A204.1 (cell line): ENCODE measurements around the gene CTSA.

Experiments used
- FAIRE-seq: peaks from 2 replicates; lab custom pipeline; 2012; peaks lifted over from hg19 to GRCh38; lab: Jason Lieb, UNC

CTSA gene

DNA sequence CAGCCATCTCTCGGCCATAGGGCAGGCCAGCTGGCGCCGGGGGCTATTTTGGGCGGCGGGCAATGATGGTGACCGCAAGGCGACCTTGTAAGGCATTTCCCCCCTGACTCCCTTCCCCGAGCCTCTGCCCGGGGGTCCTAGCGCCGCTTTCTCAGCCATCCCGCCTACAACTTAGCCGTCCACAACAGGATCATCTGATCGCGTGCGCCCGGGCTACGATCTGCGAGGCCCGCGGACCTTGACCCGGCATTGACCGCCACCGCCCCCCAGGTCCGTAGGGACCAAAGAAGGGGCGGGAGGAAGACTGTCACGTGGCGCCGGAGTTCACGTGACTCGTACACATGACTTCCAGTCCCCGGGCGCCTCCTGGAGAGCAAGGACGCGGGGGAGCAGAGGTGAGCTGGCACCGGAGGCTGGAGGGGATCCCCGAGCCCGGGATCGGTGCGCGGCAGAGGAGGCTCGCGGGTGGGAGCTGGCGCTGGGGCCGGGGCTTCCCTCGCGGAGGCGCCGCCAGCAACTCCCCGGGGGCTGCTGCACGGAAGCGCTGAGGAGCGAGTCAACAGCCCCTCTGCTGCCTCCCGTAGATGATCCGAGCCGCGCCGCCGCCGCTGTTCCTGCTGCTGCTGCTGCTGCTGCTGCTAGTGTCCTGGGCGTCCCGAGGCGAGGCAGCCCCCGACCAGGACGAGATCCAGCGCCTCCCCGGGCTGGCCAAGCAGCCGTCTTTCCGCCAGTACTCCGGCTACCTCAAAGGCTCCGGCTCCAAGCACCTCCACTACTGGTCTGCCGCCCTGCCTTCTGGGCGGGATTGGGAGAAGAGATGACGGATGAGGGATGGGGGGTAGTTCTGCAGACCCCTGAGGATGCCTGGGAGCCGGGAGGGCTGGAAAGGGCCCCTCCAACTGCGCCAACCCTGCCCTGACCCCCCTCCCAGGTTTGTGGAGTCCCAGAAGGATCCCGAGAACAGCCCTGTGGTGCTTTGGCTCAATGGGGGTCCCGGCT lies at the start of gene CTSA, which contains the start of gene NEURL2:
TSS of gene CTSA (plus strand) at position 351 of the 999 bp plus-strand sequence. CDS start at position 585, 234 bp downstream.
TSS of gene NEURL2 (minus strand) at position 224 of the 999 bp plus-strand sequence. CDS start at position 7, 217 bp downstream.
- no peak for FAIRE-seq

- FAIRE-seq: no peak
Observed at GRCh38 chr20:45841407-45842129, 49.6 kb upstream of the CTSA start.

DNA sequence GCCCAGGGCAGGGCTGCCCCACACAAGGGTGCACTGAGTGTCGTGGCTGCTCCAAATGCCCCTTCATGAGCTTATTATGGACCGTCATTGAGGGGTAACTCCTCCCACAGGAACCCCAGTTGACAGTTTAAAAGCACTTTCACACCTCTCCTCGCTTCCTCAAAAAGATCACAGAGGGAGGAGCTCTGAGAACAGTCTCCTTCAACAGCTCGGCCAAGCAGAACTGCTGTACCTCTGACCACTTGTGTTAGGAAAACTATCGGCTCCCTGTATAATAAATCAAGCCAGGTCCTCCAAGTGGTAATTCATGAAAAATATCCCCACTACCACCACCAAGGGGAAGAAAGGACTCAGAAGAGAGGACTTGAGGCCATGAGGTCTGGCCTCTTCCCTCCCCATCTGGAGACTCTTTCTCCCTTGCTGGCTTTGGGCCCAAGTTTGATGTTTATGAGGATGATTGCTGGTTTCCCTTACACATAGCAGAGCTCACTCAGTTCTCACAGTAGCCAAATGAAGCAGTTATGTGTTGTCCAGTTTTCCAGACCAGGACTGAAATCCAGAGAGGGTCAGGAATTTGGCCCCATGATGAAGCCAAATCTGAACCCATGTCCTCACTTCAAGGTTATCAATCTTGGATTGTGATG lies 48.8 kb upstream of the CTSA start:
- FAIRE-seq: no peak

DNA sequence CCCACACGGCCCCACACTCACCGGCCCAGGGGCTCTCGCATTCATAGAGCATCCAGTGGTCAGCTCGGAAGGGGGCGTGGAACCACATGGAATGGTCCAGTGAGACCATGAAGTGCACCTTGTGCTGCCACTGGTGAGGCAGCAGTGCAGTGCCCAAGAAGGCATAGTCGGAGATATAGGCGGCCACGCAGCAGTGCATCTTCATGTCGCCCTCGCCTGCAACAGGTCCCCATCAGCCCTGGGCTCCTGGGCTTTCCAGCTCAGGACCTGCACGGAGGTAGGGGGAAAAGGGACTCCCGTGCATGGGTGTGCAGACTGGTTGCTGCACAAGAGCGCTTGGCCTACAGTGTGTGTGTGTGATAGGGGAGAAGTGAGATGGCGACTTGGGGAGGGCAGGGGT lies 47.6 kb upstream of the CTSA start:
- FAIRE-seq: no peak

DNA sequence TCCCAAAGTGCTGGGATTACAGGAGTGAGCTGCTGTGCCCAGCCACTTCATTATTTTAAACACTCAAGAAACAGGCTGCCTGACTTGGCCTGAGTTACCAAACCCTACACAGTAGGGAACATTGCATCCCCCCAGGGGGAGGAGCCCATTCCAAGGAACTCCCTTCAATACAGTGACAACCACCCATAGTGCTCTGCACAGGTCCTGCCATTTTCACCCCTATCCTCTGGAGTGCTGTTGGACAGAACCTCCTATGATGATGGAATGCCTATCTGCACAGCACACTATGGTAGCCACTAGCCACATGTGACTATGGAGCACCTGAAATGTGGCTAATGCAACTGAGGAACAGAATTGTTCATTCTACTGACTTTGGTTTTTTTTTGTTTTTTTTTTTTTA lies 45.7 kb upstream of the CTSA start:
- no peak for FAIRE-seq

DNA sequence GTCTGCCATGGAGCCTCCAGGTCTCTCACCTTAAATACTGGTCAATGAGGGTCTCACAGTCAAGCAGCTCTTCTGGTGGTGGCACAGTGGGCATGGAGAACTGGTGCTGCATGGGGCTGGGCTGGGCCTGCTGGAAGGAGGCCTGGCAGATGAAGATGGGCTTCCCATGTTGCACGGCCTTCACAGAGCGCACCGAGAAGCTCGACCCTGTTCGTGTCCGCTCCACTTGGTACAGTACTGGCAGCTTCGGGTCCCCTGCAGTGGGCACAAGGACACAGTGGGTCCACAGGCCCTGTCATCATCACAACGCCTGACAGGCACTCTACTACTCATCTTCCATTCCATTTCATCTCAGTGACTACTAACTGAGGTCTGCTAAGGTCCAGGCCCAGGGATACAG lies 42.7 kb upstream of the CTSA start:
- no peak for FAIRE-seq

DNA sequence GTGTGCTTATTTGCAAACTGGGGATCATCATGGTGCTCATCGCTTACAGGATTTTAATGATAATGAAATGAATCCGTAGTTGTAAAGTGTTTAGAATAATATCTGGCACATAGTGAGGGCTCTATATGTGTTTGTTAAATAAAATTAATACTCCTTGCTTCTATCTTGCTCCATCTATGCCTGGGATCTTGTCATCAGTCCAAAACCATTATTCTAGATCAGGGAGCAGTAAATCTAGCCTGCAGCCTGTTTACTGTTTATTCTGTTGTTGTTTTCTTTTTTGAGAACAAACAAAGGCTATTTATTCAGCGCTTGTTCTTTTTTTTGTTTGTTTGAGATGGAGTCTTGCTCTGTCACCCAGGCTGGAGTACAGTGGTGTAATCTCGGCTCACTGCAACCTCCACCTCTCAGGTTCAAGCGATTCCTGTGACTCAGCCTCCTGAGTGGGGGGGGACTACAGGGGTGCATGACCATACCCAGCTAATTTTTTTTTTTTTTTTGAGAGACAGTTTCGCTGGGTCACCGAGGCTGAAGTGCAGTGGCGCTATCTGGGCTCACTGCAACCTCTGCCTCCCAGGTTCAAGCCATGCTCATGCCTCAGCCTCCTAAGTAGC lies 42.1 kb upstream of the CTSA start:
- no peak for FAIRE-seq

DNA sequence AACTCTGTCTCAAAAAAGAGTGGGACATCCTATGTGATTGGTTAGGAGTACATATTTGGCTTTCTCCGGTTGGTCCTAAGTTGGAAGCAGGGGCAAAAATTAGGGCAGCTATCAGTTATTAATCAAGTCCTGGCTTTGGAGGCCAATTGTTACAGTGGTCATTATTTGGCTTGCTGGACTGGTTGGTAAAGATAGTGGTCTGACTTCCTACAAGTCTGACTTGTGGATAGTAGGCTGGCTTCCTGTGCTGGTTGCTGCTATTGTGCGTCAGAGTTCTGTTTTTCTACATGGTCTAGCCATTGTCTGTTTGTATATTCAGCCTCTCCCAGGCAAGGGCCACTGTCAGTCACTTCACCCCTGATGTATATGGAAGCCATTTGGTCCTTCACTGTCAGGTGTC lies 40.9 kb upstream of the CTSA start:
- FAIRE-seq: no peak

GRCh38 chr20:45850926-45851325 lies 40.2 kb upstream of the CTSA start:
- FAIRE-seq: no peak

- FAIRE-seq: no peak
Observed at GRCh38 chr20:45851501-45851900, 39.6 kb upstream of the CTSA start.

DNA sequence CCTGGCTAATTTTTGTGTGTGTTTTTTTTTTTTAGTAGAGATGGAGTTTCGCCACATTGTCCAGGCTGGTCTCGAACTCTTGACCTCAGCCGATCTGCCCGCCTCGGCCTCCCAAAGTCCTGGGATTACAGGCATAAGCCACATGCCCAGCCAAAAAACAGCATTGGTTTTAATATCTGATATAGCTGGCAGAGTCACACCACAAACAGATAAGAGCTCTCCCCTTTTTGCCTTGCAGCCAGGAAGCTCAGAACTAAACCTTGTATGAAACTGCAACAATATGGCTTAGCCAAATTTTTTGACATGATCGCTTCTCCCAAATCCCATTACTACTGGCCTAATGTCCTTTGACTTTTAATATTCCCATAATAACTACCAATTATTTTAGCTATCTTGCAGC lies 38.8 kb upstream of the CTSA start:
- FAIRE-seq: no peak

GRCh38 chr20:45853484-45853883 lies 37.7 kb upstream of the CTSA start:
- no peak for FAIRE-seq

- peak; percentile 91 for FAIRE-seq
Observed at GRCh38 chr20:45857114-45857881, 33.8 kb upstream of the CTSA start, which contains the start of the genes ACOT8 and ZSWIM3. Gene ACOT8, minus strand, starts transcription at chr20:45857392. Its CDS starts 77 bp downstream, at chr20:45857315. Gene ZSWIM3, plus strand, starts transcription at chr20:45857614. Its CDS starts 212 bp downstream, at chr20:45857826.

DNA sequence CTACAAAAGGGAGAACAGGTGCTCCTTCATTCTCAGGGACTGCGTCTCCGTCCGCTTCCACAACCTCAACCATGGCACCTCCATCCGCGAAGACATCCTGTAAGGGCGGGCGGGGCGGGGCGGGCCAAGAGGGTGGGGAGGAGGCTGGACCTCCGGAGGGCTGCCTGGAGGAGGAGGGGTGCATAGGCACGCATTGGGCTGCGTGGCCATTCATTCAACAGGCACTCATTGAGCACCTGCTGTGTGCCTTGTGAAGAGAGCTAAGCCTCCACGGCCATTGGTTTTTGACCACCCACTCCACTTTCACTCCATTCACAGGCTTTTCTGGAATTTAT lies 33.3 kb upstream of the CTSA start:
- FAIRE-seq: no peak

GRCh38 chr20:45859916-45860315 lies 31.2 kb upstream of the CTSA start:
- FAIRE-seq: no peak

GRCh38 chr20:45860560-45861220 lies 30.4 kb upstream of the CTSA start:
- FAIRE-seq: no peak

DNA sequence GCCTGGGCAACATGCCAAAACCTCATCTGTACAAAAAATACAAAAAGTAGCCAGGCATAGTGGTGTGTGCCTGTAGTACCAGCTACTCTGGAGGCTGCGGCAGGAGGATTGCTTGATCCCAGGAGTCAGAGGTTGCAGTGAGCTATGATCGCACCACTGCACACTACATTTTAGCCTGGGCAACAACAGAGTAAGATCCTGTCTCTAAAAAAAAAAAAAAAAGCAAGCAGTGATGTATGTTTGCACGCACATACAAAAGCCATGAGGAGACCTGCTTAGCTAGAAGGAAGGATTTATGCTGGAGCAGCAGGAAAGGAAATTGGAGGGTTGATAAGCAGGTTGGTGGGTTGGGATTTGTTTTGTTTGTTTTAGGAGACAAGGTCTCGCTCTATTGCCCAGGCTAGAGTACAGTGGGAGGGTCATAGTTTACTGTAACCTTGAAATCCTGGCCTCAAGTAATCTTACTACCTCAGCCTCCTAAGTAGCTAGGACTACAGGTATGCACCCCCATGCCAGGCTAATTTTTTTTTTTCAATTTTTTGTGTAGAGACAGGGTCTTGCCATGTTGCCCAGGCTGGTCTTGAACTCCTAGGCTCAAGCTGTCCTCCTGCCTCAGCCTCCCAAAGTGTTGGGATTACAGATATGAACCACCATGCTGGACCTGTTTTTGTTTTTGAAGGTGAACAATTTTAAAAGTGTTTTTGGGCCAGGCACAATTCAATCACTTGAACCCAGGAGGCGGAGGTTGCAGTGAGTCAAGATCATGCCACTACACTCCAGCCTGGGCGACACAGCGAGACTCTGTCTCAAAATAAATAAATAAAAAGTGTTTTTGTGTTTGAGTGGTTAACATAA lies 29.7 kb upstream of the CTSA start:
- no peak for FAIRE-seq

GRCh38 chr20:45863543-45864470 lies 27.3 kb upstream of the CTSA start:
- FAIRE-seq: no peak

DNA sequence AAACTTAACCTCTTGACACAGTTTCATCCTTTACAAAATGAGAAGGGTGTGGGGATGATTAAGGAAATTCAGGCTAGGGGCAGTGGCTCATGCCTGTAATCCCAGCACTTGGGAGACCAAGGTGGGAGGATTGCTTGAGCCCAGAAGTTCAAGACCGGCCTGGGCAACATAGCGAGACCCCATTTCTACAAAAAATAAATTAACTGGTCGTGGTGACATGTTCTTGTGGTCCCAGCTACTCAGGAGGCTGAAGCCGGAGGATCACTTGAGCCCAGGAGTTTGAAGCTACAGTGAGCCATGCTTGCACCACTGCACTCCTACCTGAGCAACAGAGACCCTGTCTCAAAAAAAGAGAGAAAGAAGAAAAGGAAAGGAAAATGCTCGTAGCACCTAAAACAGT lies 24.7 kb upstream of the CTSA start:
- FAIRE-seq: no peak
